GM19023 (cell line): ENCODE data around the gene KRT17.
"Not testable (repeated sequence)": the region's sequence is repeated elsewhere in the genome, so short reads cannot be mapped to it uniquely, and the experiment has no call there.

Experiments used
- ATAC-seq: cut with Tn5 transposase; IDR thresholded peaks from one replicate; pipeline ENCODE4 v1.9.1; 2021; ENCODE audit warnings: mild to moderate bottlenecking, moderate library complexity; ENCODE audit not compliant: unreplicated experiment

The KRT17 gene

DNA sequence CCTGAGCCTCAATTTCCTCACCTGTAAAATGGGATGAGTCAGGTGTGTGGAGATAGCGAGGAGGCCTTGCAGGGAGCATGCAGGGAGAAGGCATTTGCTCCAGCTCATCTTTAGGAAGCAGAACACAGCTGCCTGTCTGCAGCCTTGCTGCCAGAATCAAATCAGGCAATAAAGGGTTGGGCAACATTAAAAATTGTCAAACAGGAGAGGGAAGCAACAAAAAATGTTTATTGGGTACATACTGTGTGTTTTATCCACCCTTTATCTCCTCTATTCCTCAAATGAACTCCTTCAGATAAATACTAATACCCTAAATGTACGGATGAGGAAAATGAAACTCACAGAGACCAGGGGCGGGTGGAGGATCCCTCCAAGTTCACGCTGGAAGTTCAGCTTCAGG lies 24.1 kb downstream of the KRT17 start:
- no peak for ATAC-seq

DNA sequence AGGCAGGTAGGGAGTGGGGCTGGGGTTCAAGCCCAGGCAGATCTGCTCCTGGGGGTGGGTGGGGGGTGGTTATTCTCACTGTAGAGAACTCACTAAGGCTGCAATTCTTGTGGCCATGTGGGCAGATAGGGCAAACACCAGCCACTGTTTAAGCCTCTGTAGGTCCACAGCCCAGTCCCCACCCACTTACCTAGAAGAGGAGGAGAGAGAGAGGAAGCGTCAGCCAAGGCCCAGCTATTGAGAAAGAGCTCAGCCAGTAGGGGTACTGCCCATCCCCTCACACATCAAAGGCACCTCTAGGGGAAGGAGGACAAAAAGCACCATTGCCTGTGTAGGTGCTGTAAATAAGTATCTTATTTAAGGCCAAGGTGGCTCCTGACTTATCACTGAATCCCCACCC lies 24.7 kb downstream of the KRT17 start:
- no peak for ATAC-seq

DNA sequence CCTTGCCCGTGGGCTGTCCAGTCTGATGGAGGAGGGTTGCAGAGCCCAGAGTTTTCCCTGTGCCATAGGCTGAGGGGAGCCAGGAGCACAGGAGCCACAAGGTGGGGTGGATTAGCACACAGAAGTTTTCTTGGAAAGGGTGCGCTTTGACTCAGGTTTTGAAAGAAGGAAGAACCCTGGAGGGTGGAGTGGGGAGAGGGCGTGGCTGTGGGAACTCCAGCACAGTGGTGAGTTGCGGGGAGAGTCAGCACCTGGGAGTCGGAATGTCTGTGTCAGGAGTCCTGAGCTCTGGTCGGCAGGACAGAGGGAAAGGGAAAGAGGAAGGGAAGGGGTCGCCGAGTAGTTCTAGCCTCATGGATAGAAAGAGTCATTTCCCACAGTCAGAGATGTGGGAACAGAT lies 28.8 kb downstream of the KRT17 start:
- ATAC-seq = no peak

DNA sequence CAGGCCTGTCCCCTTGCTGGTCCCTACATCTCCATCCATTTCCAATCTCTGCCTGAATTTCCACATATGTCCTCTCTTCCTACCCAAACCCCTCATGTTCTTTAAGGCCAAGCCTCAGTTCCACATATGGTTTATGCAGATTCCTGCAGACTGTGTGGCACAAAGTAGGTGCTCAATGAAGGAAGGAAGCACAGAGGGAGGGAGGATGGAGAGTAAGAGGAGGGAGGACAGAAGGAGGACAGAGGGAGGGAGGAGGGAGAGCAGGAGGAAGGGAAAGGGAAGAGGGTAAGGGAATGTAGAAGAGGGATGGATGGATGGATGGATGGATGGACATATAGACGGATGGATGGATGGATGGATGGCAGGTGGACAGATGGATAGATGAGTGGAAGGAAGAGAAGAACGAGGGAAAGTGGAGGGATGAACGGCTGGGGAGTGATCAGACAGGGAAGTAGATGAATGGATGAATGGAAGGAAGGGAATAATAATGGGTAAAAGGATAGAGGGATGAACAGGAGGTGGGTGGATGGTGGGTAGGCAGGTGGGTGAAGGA lies 29.9 kb downstream of the KRT17 start:
- ATAC-seq = no peak

DNA sequence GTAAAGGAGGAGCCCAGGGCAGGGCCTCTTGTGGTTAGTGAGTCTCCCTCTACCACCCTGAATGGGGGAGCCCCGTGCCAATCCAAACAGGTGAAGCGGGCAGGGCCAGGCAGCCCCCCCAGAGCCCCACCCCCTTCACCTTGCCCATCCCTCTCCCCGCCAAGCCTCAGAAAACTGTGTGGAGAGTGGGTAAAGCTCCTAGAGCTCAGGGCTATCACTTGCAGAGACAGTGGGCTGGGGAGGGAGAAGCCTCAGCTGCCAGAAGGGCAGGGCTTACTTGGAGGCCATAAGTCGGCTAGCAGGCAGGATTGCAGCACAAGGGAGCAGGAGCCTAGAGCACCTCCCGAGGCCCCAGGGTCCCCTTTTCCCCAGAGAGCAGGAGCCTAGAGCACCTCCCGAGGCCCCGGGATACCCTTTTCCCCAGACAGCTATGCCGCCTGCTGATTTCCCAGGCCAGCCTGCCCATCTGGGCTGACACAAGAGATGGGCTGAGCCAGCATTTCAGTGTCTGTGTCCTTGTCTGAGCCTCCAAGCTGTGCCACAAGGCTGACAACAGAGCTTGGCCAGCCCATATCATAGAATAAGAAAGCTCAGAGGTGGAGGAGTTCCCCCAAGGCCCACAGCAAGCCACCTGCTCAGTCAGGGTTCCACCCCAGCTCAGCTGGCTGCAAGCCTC lies 30.9 kb downstream of the KRT17 start:
- no peak for ATAC-seq

- ATAC-seq = no peak
These were observed 31.6 kb downstream of the KRT17 start for GRCh38 chr17:41592601-41593305.

DNA sequence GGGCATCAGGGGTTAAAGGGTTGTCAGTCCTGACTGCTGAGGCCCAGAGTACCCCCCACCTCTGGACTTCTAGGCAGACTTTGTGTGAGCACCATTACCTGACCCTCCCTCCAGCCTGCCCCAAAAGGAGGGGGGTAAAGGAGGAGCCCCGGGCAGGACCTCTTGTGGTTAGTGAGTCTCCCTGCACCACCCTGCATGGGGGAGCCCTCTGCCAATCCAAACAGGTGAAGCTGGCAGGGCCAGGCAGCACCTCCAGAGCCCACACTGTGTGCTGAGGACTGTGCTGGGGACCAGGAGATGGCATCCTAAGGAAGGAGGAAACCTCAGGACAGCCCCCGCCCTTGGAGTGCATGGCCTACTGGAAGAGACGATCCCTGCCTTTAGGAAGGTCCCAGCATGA lies 35.1 kb downstream of the KRT17 start:
- no peak for ATAC-seq

DNA sequence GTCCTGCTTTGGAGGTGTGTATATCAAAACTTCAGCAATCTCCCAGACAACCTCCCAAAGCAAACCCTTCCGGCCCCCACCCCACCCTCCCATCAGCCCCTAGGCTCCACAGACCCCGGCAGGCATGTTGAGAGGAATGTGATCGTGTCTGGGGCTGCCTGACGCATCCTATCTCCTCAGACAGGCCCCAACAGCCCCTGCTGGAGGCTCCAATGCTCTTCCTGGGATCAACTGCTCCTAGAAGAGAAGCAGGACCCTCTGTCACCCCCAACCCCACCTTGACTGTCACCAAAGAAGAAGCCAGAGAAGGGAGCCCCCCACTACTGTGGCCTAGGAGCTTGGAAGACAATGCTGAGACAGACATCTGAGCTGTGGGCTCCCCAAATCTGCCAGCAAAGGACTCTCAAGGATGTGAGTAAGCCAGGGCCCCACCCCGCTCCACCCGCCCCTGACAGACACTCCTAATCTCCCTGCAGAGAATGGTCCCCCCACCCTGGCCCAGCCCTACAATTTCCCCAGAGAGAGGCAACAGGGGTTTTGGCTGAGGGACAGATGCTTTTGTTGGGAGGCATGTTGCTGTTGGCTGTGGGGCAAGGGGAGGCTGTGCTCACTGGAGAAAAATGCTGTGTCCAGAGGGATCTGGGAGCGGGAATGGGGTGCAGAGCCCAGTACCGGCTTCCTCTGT lies 36.1 kb downstream of the KRT17 start:
- no peak for ATAC-seq

DNA sequence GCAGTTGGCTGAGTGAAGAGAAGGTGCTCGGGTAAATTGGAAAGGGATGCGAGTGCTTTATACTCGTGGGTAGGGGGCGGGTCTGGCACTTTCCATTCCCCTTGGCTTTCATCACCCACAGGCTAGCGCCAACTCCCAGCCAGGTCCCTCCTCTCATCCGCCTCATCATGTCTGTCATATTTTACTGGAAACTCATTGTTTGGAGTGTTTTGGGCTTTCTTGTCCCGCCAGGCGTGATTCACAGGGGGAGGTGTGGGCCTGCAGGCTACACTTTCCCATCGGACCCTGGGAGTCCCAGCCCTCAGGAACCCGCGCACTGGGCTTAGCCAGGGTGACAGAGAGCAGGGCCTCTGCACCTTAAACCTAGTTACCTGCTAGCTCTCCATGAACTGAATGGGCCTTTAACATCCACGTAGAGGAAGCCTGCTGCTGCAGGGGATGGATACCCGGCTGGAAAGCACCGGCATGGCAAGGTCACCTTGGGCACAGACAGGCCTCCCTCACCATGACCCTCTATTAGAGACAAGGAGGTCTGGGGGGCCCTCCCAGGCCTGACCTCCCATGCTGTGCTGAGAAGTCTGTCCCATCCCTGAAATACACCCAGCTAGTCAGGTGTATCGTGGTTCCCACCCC lies 37.4 kb downstream of the KRT17 start, which contains the start of gene KRT14:
Gene KRT14, minus strand, starts transcription at position 33 of the 633 bp plus-strand sequence. CDS start 61 bp downstream, outside the sequence.
- no peak for ATAC-seq

DNA sequence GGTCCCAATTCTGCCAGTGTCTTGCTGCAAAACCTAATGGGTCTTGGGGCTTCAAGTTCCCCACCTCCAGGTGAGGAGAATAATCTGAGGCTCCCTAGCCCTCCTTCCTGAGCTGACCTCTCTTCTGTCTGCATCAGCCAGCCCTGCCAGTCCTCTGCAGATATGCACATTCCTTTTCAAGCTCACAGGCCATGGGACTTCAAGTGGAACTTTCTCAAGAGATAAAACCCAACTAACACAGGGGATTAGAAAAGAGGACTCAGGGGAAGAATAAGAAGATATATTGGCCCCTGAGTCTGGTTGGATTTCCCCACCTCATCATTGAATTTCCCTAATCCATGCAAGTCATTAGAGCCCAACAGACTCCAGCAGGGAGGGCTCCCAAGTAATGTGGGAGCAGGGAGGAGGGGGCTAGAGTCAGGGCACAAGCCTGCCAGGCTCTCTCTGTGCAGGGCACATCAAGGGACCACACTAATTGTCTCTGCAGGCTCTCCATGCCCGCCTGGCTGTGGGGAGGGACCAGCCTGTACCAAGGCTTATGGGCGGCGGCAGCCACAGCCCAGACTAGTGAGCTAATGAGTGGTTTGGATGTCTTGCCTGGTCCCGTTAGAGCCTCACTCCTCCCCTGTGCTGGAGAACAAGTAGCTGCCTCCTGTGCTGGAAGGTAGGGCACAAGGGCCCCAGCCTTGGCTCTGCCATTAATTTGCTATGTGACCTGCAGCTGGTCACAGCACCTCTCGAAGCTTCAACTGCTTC lies 38.9 kb downstream of the KRT17 start:
- no peak for ATAC-seq

DNA sequence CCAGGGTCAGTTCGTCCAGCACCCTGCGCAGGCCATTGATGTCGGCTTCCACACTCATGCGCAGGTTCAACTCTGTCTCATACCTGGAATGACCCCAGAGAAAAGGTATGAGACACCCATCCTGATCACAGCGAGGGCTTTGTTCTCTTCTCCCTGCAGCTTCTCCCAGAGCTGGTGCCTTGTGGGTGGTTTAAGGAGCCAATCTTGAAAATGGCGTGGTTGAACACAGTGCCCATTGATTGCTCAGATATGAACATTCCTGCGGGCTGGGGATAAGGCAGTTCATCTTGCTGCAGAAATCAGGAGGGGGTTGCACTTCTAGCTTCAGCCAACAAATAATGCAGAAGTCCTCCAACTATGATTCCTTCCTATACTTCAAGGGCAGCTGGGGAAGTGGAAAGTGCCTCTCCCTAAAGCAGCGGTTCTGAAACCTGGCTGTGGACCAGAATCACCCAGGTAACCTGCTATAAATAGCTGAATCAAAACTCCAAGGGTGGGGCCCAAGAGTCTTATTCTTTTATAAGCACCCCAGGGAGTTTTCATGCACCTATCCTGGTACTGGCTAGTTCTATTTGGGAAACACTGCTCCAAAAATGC lies 39.9 kb downstream of the KRT17 start:
- ATAC-seq = not testable (repeated sequence)

DNA sequence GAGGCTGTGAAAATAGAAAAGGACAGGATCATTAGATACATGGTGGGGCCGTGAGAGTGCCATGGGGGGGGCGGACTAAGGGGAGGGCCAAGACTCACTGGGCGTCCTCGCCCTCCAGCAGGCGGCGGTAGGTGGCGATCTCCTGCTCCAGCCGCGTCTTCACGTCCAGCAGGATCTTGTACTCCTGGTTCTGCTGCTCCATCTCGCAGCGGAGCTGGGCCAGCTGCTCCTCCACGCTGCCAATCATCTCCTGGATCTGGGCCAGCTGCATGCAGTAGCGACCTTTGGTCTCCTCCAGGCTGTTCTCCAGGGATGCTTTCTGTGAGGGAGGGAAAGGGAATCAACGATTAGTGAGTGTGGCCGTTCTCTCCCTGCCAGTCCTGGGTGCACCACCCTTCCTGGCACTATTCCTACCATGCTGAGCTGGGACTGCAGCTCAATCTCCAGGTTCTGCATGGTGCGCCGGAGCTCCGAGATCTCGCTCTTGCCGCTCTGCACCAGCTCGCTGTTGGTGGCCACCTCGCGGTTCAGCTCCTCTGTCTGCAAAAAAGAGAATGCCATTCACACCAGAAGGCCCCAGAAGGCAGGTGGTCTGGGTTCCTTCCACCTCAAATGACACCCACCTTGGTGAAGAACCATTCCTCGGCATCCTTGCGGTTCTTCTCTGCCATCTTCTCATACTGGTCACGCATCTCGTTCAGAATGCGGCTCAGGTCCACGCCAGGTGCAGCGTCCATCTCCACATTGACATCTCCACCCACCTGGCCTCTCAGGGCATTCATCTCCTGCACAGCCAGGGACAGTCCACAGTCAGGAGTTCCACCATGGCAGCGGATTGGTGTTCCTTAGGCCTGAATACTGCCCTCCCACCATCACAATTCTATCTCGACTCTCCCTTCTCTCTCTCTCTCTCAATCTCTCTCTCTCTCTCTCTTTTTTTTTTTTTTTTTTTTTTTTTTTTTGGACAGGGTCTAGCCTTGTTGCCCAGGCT lies 40.9 kb downstream of the KRT17 start:
- no peak for ATAC-seq

DNA sequence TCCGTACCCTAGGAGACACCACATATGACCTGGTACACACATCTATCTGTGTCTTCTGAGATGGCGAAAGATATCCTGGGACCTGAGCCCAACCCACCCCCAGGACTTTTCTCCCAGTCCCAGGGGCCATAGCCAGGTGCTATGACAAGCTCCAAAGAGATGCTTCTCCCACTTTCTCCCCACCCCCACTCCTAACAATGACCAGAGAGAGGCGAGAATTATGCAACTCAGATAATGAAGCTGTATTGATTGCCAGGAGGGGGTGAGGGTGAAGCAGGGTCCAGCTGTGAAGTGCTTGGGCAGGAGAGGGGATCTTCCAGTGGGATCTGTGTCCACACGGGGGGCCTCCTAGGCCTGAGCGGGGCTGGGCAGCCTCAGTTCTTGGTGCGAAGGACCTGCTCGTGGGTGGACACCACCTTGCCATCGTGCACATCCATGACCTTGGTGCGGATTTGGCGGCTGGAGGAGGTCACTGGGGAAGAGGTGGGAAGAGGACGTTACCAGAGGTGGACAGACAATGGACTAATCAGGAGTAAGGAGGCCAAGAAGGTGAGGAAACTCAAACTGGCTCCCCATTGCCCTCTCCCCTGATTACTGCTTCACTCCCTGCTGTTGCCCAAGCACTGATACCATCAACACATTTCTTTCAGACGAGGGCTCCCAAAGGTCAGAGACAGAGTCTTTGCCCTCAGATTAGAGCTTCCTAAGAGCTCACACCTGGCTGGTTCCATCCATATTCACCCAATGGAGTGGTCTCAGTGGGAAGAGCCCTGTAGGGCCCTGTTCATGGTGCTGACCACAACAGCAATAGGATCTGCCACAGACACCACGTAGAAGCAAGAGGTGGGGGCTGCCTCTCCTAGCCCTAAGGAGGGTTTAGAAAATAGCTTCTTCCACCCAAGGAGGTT lies 42.1 kb downstream of the KRT17 start:
- not testable (repeated sequence) for ATAC-seq

GRCh38 chr17:41581366-41582060 lies 42.9 kb downstream of the KRT17 start:
- no peak for ATAC-seq

- no peak for ATAC-seq
These were observed 43.5 kb downstream of the KRT17 start for GRCh38 chr17:41580687-41581365.

DNA sequence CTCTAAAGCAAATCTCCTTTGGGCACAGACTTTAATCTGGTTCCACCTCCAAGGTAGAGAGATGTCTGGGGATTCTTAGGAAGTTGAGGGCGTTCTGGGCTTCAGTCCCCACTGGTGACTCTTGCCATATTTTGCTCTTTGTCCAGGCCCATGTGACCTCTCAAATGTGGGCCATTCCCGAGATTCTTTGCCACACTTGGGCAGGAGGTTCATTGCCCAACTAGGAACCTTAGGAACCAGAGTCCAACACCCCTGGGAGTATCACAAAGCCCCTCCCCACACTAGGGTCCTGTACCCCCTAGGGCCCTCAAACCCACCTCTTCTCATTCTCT lies 44.2 kb downstream of the KRT17 start:
- ATAC-seq = no peak
